Thyroid gland (tissue), 4 donors: Measurements from ENCODE around the gene ZNF175.

Experiments
- CTCF ChIP-seq, 6 experiments: fragments of 200-600 bp in 3 of 6; fragments of 450-650 bp in 3 of 6; sonication (generic) in 3 of 6; IDR thresholded peaks; one replicate each; pipeline ENCODE4 v1.5.1; 2016 to 2019; ENCODE audit warnings: antibody characterized with exemption in 6 of 6, mild to moderate bottlenecking in 2 of 6, inconsistent platforms in 1 of 6, moderate library complexity in 1 of 6
- POLR2A ChIP-seq, 2 donors: fragments of 450-650 bp; IDR thresholded peaks; one replicate each; pipeline ENCODE4 v1.6.1; 2017; ENCODE audit warnings: antibody characterized with exemption in 2 of 2, mild to moderate bottlenecking in 2 of 2, moderate library complexity in 1 of 2

GRCh38 chr19:51595190-51596175, 24.4 kb downstream of the ZNF175 start:
- no peak for TF ChIP-seq POLR2A (IDR thresholded peaks at IDR 0.05)
- TF ChIP-seq CTCF (IDR thresholded peaks at IDR 0.05) = no peak
